GM18520 (cell line): ENCODE measurements around the gene CITED2.
"Not testable (repeated sequence)": the region's sequence is repeated elsewhere in the genome, so short reads cannot be mapped to it uniquely, and the experiment has no call there.

Experiments used
- ATAC-seq: cut with Tn5 transposase; IDR thresholded peaks from one replicate; pipeline ENCODE4 v1.9.1; 2021; ENCODE audit not compliant: unreplicated experiment

CITED2 gene

GRCh38 chr6:139367810-139368351 is 6.6 kb downstream of the CITED2 start:
- ATAC-seq, result no peak

- no peak for ATAC-seq
These were observed 9.5 kb downstream of the CITED2 start for GRCh38 chr6:139364982-139365379.

GRCh38 chr6:139364302-139364981 is 10.0 kb downstream of the CITED2 start:
- ATAC-seq, result no peak

DNA sequence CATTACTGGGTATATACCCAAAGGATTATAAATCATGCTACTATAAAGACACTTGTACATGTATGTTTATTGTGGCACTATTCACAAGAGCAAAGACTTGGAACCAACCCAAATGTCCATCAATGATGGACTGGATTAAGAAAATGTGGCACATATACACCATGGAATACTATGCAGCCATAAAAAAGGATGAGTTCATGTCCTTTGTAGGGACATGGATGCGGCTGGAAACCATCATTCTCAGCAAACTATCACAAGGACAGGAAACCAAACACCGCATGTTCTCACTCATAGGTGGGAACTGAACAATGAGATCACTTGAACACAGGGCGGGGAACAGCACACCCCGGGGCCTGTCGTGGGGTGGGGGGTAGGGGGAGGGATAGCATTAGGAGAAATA is 10.7 kb downstream of the CITED2 start:
- ATAC-seq, result not testable (repeated sequence)

DNA sequence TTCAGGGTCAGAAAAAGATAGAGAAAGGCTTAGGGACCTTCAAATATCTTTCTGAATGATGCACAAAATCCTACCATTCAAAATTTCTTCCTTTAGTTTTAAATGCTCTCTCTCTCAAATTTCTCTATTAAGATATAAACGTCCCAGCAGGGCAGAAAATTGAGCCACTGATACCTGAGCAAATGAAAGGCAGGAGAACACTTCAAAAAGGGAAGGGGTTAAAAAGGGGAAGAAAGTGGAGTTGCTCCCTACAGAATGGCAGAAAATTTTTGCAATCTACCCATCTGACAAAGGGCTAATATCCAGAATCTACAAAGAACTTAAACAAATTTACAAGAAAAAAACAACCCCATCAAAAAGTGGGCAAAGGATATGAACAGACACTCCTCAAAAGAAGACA is 11.3 kb downstream of the CITED2 start:
- not testable (repeated sequence) for ATAC-seq

DNA sequence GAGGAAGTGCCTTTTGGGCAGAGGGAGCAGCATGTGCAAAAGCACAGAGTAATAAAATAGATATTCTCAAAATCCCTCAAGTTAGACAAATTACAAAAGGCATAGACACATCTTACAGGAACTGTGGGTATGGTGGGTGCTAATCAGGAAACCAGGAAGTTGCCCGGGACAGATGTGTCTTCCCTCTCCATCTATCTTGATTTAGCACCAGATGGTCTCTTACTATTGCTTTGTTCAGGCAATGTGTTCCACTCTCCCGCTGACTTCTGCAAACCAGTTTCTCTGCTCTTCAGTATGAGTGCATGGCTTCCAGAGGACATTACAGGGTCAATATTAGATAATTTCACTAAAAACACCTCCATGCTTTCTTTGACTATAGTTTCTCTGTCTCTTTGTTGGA is 13.2 kb downstream of the CITED2 start:
- ATAC-seq, result no peak

GRCh38 chr6:139356924-139357323 is 17.5 kb downstream of the CITED2 start:
- no peak for ATAC-seq

DNA sequence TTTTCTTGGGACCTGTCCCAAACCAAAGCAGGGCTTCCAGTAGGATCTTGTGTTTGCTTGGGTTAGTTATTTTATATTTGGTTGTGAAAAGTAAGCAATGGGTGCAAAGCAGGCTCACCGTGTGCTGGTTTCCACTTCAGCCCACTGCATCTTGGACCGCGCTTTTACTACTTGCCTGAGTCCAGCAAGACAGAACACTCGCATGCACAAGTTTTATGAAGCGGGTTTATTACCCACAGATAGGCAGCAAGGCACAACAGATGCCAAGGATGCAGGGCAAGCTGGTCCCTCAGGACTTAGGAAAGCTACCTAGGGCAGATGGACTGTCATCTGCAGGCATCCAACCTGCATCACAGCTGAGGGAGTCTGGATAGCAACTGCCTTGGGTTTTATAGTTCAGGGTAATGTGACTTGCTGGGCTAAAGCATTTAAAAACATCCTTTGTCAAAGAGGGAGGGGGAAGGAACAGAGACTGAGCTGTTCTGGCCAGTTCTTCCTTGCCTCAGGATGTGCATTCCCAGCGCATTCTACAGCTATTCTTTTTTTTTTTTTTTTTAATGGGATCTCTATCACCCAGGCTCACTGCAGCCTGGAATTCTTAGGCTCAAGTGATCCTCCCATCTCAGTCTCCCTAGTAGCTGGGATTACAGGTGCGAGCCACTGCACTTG is 18.5 kb downstream of the CITED2 start:
- no peak for ATAC-seq

GRCh38 chr6:139355172-139355571 is 19.3 kb downstream of the CITED2 start:
- ATAC-seq, result no peak

DNA sequence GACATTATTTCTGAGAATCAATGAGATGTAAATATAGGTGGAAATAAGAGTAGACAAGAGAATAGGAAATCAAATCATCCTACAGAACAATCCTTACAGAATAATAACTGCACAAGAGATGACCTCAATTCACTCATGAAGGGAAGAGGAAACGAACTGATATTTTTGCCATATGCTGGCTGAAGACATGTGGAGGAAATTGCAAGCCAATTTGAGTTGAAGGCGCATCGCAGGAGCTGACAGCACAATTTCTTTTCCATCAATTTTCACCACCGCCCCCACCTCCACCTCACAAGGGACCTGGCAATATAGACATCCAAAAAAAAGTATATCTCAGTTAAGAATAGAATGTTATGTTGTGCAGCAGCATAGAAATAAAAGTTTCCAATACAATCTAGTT is 20.3 kb downstream of the CITED2 start:
- no peak for ATAC-seq

DNA sequence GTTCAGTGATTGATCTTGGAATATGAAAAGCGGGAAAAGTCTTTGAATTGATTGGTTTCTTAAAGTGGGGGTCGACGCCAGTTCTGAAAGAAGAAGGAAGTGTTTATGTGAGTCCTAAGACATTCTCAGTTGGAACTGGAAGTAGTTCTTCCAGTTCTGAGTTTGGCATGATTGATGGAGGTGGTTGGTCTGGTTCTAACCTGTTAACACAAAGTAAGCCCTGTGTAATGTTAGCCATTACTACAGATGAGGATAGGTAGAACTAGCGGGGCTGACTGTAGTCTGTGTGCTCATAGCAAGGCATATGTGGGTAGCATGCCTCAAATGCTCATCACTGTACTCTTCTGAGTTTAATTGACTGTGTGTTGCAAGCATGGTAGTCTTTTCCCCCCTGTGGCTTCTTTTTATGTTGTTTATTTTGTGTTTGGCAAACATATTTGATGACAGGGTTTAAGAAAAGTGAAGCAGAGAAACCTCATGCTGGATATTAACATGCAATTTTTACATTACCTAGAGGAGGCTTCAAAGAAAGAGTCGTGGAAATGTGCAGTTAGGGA is 24.9 kb downstream of the CITED2 start:
- ATAC-seq, result no peak

DNA sequence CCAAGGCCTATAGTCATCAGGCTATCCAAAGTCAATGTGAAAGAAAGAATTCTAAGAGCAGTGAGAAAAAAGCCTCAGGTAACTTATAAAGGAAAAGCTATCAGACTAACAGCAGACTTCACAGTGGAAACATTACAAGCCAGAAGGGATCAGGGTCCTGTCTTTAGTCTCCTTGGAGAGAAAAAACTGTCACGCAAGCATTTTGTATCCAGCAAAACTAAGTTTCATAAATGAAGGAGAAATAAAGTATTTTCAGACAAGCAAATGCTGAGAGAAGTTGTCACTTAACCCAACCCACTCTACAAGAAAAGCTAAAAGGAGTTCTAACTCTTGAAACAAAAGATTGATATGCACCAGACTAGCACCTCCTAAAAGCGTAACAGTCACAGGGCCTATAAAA is 28.1 kb downstream of the CITED2 start:
- no peak for ATAC-seq

- no peak for ATAC-seq
These were observed 30.1 kb downstream of the CITED2 start for GRCh38 chr6:139344186-139344963.

GRCh38 chr6:139343052-139343750 is 31.2 kb downstream of the CITED2 start:
- ATAC-seq, result no peak

- ATAC-seq, result no peak
These were observed 33.4 kb downstream of the CITED2 start for GRCh38 chr6:139341060-139341459.

DNA sequence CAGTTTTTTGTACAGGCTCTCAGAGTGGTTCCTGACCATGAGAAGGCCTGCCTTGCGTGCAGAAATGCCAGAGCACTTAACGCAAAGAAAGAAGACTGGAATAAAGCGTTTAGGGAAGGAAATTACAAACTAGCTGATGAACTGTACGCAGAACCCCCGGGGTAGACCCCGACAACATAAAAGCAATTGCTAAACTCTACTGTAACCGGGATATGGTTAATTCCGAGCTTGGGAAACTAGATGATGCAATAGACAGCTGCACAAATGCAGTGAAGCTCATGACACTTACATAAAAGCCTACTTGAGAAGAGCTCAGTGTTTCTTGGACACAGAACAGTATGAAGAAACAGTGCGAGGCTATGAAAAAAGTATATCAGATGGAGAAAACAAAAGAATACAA is 35.7 kb downstream of the CITED2 start:
- ATAC-seq, result no peak

GRCh38 chr6:139337830-139338229 is 36.6 kb downstream of the CITED2 start:
- no peak for ATAC-seq

DNA sequence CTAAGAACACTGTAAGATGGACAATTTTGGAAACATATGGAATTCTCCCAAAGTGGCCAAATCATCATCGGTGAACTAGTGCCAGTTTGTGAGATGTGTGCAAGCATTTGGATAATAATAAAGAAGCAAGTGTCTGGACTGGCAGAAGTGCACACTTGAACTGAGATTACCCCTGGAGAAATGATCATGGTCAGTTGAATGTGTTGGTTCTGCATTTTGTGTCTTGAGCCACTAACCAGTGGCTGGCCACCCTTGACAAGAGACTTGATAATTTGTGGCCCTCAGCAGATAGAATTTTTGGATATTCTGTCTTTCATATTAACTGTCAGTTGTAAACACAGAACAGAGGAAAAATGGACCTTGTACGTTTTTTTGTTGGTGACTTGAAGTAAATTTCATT is 37.4 kb downstream of the CITED2 start:
- no peak for ATAC-seq

GRCh38 chr6:139336488-139336887 is 38.0 kb downstream of the CITED2 start:
- ATAC-seq, result no peak

GRCh38 chr6:139335447-139336210 is 38.8 kb downstream of the CITED2 start:
- ATAC-seq, result no peak
